ENCODE data around the gene NLRP6. TPM values are rescaled to one million over a fixed set of nuclear protein-coding genes. Genes with fewer than 3 reads are reported as not detected.

The NLRP6 gene
- total RNA-seq, 1 experiment from 2014 or later: not detected

- Mint-ChIP-seq H3K4me3 (no peak overlapping the region), H3K36me3 (ENCODE audit: insufficient read depth in 1 of 3, low read depth in 3 of 3) (peaks cover 25 to 55% (median 37%) of the 10 kb centered on the region in 3 experiments; a peak in 6 of 7 replicates), H3K27ac (no peak overlapping the region), H3K9me3 (no peaks in the 10 kb centered on the region; a peak in 1 of 5 replicates), H3K27me3 (ENCODE audit: low read depth) (no peaks in the 10 kb centered on the region; the same call in 1 of the 2 replicates), H3K4me1 (peaks cover 9 to 14% of the 10 kb centered on the region in 2 experiments)
- Histone ChIP-seq H4K91ac (ENCODE audit: insufficient read length, low read depth, low read length) (no peak overlapping the region), H3T11ph (ENCODE audit: low read length) (no peak overlapping the region), H4K20me1 (ENCODE audit: control insufficient read depth, insufficient read depth, insufficient read length) (no peaks in the 10 kb centered on the region), H3K18ac (ENCODE audit: insufficient read length, low read depth, low read length) (no peak overlapping the region), H3K79me1 (ENCODE audit: insufficient read depth, low read depth, low read length, poor library complexity, severe bottlenecking) (peaks cover 11% of the 10 kb centered on the region), H3K27ac (ENCODE audit: insufficient read length, low read depth, low read length) (no peak overlapping the region), H3K4me1 (ENCODE audit: insufficient read depth, low read length) (no peaks in the 10 kb centered on the region; the same call in 1 of the 2 replicates), H3K14ac (ENCODE audit: insufficient read depth, low read length) (no peak overlapping the region), H3K4me2 (ENCODE audit: insufficient read depth, insufficient read length, low read length) (no peak overlapping the region), H3K9ac (ENCODE audit: extremely low read depth, insufficient read length, low read length) (no peak overlapping the region), H4K8ac (replicated peaks; ENCODE audit: insufficient read length, low read depth, low read length) (no peak overlapping the region), H2BK120ac (ENCODE audit: low read depth, low read length, poor library complexity, severe bottlenecking) (no peak overlapping the region), H3K4ac (ENCODE audit: low read depth, low read length) (no peak overlapping the region), H2BK15ac (ENCODE audit: low read depth, low read length) (no peak overlapping the region), H2BK12ac (ENCODE audit: insufficient read length, low read depth, low read length) (no peak overlapping the region), H3K27me3 (ENCODE audit: insufficient read depth, low read length) (no peaks in the 10 kb centered on the region), H3K56ac (ENCODE audit: insufficient read length, low read depth, low read length) (no peak overlapping the region), H2AK5ac (ENCODE audit: insufficient read length, low read length) (no peak overlapping the region), H3K23ac (ENCODE audit: insufficient read length, low read depth, low read length) (no peak overlapping the region), H4K5ac (ENCODE audit: insufficient read length, low read depth, low read length) (no peak overlapping the region), H2AFZ (ENCODE audit: low read length) (no peak overlapping the region), H3K79me2 (ENCODE audit: insufficient read depth, low read length) (peaks cover 6% of the 10 kb centered on the region; the same call in 1 of the 2 replicates), H3K9me3 (ENCODE audit: control insufficient read depth, low read depth, low read length) (no peaks in the 10 kb centered on the region), H3K23me2 (ENCODE audit: insufficient read length, low read depth, low read length, poor library complexity, severe bottlenecking) (peaks cover 6% of the 10 kb centered on the region), H2BK5ac (ENCODE audit: insufficient read length, low read length) (no peak overlapping the region), H2BK20ac (ENCODE audit: low read depth, low read length, poor library complexity, severe bottlenecking) (no peak overlapping the region)
- TF ChIP-seq CTCF (conservative IDR thresholded peaks at IDR 0.05): no peak
- WGBS (ENCODE audit: extremely low coverage, insufficient read length, low lambda C conversion rate): no CpG with 5 or more reads among the region's 1 CpG
- no peak for DNase-seq
Measured at GRCh38 chr11:240315-240714, 37.9 kb upstream of the NLRP6 start.

Measured in H9 (cell line).